HG02852 (cell line): ENCODE data around the gene SCTR.

Experiments used
- ATAC-seq: cut with Tn5 transposase; IDR thresholded peaks from one replicate; pipeline ENCODE4 v1.9.1; 2021; ENCODE audit warnings: mild to moderate bottlenecking, moderate library complexity; ENCODE audit not compliant: unreplicated experiment

SCTR gene

GRCh38 chr2:119488245-119489214 lies 35.8 kb downstream of the SCTR start:
- peak; percentile 10 for ATAC-seq

DNA sequence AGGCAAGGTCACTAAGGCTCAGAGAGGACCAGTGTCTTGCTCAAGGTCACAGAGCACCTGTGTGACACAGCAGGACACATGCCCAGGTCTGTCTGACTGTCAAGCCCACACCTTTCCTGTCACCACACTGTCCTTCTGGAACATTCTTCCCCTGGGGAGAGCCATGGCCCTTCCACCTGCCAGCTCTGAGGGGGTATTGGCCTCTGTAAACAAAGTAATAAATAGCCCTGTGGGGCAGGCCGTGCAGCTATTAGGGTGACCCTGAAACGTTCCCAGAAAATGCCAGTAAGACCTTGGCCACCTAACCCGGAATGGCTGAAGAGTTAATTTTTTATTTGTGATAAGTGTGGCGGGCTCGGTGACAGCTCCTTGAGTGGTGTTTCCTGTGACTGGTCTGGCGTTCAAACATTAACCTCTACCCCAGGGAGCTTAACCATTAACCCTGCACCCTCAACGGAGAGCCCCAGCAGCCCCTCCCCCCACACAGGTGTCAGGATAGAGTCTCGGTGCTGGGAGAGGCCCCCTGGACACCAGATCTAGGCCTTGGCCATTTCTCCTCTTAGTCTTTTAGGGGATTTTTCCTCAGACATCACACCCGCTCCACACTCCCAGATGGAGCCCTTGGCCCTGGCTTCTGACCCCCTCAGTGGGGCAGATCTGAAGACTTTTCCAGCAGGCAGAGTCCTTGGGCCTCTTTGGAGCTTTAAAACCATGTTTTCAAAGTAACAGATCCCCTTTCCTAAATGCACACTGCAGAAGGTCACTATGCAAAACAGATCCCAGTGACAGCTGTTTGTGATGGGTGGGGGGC lies 36.6 kb downstream of the SCTR start:
- peak; percentile 55 for ATAC-seq

- ATAC-seq = no peak
These were observed 37.4 kb downstream of the SCTR start for GRCh38 chr2:119486886-119487285.

GRCh38 chr2:119486196-119486827 lies 38.0 kb downstream of the SCTR start:
- no peak for ATAC-seq

GRCh38 chr2:119485336-119486110 lies 38.8 kb downstream of the SCTR start:
- ATAC-seq = no peak

GRCh38 chr2:119484834-119485233 lies 39.4 kb downstream of the SCTR start:
- ATAC-seq = no peak

GRCh38 chr2:119483896-119484718 lies 40.2 kb downstream of the SCTR start:
- ATAC-seq = no peak

DNA sequence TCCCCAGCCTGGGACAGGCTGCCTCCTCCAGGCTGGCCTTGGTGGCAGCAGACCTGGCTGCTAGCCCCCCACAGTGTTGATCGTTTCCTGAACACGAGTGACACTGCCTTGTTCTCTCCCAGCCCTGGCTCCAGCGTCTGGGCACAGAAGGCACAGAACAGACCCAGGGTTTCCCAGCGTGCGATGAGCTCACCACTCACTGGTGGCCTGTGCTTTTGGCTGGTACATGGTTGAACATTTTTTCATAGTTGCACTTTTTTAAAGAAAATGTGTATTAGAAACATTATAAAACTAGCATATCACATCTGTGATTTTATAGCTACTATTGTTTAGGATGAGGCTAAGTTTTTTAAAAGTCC lies 40.9 kb downstream of the SCTR start:
- ATAC-seq = no peak

- ATAC-seq = no peak
These were observed 41.5 kb downstream of the SCTR start for GRCh38 chr2:119482481-119483394.

- no peak for ATAC-seq
These were observed 42.5 kb downstream of the SCTR start for GRCh38 chr2:119481501-119482455.

- ATAC-seq = no peak
These were observed 43.6 kb downstream of the SCTR start for GRCh38 chr2:119480718-119481142.

GRCh38 chr2:119480184-119480583 lies 44.1 kb downstream of the SCTR start:
- ATAC-seq = no peak

GRCh38 chr2:119478978-119479295 lies 45.3 kb downstream of the SCTR start:
- no peak for ATAC-seq

DNA sequence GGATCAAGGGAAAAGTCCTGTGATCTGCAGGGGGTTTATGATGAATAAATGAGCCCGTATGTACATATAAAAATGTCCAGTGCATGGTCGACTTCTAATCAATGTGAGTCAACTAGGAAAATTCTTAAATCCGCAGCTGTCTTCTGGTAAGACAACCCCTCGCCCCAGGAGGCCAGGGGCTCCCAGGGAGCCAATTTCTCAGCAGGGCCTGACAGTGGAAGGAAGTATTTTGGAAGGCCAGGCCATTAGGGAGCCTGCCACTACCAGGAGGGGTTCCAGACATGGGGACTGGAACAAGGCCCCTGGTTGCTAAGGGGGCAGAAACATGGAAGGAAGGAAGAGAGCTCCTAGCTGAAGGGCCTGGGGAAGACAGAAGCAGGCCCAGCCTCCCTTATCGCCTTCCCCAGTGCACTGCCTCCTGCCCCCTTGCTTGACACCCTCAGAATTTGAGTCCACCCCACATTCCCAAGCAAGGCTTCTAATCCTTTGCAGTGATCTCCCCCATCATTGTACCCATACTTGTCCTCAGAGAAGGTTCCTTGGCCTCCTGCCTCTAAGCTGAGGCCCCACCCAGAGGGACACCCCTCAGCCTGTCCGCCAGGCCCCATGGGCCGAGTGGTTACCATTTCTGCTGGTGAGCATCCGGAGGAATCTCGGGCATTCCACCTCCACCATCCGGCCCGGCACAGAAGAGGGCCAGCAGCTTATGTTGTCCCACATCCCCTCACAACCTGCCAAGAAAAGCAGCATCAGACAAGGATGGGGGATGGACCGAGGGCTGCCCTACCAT lies 45.9 kb downstream of the SCTR start:
- no peak for ATAC-seq

GRCh38 chr2:119477113-119477505 lies 47.2 kb downstream of the SCTR start:
- no peak for ATAC-seq

DNA sequence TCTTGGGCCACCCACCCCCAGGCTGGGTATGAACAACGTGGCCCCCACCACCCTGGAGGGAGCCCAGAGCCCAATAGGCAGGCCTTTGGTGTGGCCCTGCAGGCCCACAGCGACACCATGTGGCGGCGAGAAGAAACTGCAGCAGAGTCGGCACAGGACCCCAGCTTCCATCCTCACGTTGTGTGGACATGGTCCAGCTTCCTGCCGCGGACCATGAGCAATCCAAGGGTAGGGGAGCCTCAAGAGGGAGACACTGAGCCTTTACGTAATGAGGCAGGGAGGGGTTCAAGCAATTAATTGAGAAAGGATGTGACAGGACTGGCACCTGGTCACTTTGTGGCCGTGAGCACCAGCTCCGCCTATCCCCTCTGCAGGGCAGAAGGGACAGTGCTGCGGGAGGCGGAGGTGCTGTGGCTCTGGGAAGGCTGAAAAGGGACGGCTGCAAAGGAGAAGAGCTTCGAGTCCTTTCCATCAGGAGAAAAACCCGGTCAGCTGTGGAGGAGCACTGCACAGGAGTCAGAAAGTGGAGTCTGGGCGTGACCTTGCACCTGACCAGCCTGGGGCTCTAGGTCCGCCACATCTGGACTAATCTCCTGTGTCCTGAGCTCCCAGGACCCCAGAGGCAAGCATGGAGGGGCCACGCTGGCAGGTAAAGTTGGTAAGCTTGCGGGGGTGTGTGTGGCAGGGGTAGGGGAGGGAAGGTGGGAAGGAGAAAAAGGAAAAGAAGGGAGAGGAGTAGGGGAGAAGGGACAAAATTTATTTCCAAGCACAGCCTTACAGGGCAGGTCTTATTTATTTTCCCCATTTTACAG lies 47.8 kb downstream of the SCTR start:
- ATAC-seq = peak; percentile 65
